DMS153 treated with DMSO at 0.1 percent for 48 hours (cell line): ENCODE measurements around the gene CAPN9.

Experiments used
- DNase-seq: peaks from one replicate; lab custom pipeline; 2025; ENCODE audit not compliant: unreplicated experiment; lab: John Stamatoyannopoulos, UW

CAPN9 gene

DNA sequence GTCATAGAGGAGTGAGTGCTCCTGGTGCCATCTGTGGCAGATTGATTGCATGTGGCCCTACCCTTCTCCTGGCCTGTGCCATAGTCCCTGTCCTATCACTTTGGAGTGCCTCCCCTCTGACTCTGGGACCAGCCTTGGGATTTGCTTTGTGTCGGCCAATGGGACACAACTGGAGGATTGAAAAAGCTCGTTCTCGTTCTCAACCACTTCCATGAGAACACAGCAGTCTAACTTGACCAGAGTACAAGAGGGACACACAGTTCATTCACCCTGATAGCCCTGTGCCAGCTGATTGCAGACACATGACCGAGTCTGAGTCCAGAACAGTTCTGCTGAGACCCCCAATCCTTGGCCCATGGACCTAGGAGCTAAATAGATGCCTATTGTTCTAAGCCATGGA, 73.4 kb downstream of the CAPN9 start:
- DNase-seq = no peak

DNA sequence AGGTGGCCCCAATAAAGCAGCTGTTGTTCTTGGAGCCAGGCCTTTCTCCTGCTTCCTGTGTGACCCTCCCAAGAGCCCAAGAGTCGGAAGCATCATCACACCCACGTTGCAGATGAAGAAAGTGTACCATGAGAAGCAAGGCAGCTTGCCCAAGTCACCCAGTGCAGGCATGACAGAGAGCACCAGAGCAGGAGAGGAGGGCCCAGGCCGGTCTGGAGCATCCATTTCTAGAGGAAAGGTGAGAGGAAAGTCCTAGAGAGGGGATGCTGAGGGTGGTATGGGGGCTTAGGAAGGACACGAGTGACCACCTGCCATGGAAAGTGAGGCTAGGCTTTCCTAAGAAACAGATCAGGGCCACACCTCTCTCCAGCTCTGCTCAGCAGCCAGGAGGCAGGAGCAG, 74.2 kb downstream of the CAPN9 start:
- no peak for DNase-seq

DNA sequence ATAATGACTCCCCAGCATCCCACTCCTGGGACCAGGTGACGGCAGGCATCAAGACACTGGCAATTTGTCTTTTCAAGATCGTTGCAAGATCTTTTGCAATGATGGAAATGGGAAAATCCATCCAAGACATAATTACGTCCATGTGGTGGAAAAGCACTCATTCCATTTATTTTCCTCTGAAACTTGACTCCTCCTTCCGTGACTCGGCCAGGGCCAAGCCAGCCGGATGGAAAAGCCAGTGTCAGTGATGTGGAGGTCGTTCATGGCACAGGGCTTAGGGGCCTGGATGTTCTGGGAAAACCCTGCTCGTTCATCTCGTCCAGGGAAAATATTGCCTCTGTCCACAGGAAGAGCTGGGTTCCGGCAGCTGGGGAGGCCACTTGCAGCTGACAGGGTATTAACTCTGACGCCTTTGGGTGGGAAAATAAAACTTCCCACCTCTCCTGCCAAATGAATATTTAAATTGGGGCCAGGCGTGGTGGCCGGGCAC, 74.9 kb downstream of the CAPN9 start:
- DNase-seq = no peak

DNA sequence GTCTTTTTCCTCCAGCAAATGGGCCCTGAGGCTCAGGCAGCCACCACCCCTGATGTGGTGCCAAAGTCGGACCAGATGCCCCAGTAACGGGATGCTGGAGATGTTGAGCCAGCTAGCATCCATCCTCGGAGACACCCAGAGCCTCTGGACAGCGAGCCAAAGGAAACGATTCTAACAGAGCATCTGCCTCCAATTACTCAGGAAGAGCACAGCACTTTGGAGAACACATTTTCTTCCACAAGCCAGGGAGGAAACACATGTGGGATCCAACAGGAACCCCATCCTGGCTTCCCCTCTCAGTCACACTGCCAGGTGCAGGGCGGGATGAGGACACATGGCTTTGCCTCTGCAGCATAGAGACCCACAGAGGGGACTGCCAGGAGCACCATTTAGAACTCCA, 76.2 kb downstream of the CAPN9 start:
- DNase-seq = no peak

GRCh38 chr1:230823931-230824381, 76.8 kb downstream of the CAPN9 start:
- DNase-seq = no peak

DNA sequence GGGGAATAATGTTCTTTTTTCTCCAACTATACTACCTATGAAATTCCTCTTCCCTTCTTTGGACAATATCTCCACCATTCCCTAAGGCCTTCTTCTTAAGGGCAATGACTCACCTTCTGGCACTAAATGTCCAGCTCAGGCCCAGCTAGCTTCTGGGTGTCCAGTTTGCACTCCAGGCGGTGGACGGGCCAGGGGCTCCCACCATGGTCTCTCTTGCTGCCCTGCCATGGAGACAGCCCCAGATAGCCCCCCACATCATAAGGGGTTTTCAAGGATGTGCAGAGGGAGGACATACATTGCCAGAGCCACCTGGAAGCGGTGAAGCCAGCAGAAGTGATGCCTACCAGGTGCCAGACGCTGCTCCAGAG, 77.3 kb downstream of the CAPN9 start:
- DNase-seq = no peak

GRCh38 chr1:230824919-230825721, 77.9 kb downstream of the CAPN9 start:
- DNase-seq = no peak

DNA sequence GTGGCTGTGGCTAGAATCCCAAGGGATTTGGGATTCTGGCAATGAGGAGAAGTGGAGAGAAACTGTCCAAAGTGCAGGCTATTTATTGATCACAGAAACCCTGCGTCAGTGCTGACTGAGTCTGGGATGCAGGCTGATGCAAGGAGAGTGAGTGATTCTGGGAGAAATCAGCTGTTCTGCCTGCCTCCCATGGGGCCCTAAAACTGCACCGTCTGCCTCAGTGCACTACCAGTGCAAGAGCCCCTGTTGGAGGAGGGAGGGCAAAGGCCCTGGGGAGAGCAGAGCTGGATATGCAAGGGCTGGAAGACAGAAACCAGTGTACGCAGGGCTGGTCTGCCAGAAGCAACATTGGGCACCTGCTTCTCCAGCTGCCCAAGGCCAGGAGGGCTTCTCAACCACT, 78.6 kb downstream of the CAPN9 start:
- DNase-seq = no peak

GRCh38 chr1:230826166-230826875, 79.1 kb downstream of the CAPN9 start:
- no peak for DNase-seq

DNA sequence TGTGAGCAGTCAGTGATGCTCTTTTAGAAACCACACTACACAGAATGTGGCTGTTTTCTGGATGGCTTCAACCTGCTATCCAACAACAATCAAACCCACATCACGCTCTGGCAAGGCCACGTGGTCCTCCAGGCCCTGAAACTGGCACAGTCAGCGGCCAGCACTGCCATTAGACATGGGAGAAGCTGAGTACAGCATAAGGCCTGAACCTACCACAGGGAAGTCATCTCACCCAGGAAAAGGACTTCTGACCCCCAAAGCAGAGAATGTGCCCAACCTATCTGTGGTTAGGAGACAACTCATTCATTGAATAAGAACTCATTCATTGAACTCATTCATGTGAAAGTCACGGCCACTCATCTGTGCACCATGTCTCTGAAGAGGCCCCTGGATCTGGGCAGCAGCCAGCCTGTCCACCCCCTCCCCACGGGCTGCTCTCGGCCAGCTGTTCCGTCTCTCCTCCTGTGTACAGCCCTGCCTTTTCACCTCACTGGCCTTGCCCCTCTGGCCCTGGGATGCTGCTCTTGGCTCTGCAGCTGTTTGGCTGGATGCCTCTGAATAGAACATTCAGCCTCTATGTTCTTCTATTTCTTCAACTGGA, 80.0 kb downstream of the CAPN9 start:
- DNase-seq = no peak

DNA sequence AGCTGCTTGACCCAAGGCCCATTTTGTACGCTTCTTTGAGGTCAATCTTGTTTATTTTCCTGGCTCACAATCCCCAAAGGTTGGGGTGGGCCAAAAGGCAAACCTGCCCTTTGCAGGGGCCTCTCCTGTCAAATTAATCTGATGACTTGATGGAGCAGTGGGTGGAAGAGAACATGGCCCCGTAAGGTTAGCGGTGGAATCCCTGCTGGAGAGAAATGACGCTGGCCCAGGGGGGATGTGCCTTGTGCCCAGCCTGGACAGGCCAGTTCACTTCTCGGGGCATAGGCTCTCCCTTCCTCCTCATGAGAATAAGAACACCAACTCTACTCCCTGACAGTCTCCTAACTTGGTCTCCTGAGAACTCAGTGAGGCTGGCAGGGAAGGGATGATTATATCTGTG, 80.6 kb downstream of the CAPN9 start:
- DNase-seq = no peak

DNA sequence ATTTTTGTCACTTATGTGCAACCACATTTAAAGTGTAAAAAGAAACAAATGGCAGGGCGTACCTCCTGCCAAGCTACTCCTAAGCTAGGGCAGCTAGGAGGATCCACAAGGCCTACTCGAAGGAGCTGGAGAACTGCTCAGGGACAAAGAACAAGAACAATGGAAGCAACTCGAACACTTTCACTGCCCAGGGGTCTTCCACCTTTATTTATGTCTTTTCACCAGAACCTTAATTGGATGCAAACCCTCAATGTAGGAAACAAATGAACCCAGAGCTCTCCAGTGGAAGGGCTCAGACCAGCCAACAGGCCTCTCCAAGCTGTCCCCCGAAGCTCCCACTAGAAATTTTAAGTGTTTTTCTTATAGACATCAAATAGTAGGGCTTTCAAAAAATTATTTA, 81.2 kb downstream of the CAPN9 start:
- DNase-seq = no peak

DNA sequence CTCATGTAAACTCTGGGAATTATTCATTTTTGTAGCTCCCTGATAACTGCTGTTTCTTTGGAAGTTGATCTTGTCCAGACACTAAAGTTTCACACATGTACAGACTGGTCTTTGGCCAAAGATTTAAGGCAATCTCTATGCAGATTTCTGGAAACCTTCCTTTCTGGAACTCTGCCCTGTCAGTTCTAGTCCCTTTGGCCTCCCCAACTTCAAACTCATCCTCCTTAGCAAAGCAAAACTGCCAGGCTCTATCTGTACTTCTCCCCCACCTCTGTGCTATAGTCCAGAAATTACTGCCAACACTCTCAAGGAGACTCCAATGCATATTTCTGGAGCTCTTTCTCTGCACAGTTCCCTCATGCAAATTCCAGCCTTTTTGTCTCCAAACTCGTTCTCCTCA, 84.6 kb downstream of the CAPN9 start:
- DNase-seq = no peak

DNA sequence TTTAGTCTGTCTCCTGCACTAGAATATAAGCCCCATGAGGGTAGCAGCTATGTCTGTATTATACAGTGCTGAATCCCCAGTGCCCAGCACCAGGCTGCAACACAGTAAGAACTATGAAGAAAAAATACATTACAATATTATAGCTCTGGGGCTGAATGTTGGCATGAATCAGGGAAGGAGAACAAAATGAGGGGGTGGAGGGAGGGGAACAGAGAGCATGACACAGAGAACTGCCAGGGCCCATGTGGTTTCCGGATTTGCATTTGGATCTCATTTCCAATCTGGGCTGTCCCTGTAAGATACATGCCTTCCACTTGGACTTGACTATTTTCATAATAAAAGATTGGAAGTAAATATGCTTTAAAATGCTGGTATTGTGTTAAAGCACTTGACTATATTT, 85.3 kb downstream of the CAPN9 start:
- no peak for DNase-seq

- no peak for DNase-seq
Measured at GRCh38 chr1:230833511-230833910, 86.3 kb downstream of the CAPN9 start.

DNA sequence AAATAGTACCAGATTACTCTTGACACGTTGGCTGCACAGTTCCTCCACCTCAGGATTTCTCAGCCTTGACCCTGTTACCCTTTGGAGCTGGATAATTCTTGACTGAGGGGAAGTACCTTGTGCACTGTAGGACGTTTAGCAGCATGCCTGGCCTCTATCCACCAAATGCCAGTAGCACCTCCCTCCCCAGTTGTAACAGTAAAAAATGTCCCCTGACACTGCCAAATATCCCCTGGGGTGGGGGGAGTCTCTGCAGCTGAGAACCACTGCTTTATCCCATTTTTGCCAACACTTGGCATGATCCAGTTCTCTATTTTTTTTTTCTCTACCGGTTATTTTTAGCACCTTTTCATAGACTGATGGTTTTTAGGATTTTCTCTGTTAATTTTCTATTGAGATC, 87.1 kb downstream of the CAPN9 start:
- no peak for DNase-seq

GRCh38 chr1:230836347-230836746, 89.2 kb downstream of the CAPN9 start:
- no peak for DNase-seq

DNA sequence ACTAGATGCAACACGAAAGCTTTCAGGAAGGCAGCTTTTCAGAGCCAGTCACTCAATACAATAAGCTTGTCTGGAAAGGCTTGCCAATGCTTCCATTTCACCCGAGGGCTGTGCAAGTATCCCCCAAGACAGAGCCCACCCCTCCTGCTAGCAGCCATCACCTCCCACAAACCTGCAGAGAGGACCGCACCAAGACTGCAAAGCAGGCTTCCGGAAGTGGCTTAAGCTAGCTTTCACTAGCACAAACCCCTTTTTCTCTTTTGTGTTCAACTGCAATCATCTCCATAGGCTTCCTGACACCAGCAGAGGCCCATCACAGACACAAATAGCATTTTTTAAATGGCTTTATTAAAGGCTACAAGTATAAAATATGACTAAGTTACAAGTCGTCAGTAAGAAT, 89.6 kb downstream of the CAPN9 start:
- no peak for DNase-seq

DNA sequence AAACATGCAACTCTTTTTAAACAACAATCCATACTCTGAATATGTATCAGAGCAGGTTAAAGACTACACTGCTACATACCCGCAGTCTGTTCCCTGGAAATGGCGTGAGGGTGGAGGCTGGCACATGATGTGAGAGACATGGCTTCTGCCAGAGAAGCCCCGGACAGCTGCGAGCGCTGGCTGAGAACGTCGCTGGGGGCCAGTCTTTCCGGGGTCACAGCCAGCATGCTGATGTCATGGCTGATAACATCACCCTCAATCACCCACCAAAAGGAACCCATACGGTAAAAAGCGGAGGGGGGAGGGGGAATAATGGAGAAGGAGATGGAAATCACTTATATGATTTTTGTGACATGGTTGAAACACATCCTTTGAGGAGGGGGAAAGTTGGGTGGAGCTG, 92.0 kb downstream of the CAPN9 start:
- no peak for DNase-seq

GRCh38 chr1:230842801-230843200, 95.6 kb downstream of the CAPN9 start:
- DNase-seq = no peak

DNA sequence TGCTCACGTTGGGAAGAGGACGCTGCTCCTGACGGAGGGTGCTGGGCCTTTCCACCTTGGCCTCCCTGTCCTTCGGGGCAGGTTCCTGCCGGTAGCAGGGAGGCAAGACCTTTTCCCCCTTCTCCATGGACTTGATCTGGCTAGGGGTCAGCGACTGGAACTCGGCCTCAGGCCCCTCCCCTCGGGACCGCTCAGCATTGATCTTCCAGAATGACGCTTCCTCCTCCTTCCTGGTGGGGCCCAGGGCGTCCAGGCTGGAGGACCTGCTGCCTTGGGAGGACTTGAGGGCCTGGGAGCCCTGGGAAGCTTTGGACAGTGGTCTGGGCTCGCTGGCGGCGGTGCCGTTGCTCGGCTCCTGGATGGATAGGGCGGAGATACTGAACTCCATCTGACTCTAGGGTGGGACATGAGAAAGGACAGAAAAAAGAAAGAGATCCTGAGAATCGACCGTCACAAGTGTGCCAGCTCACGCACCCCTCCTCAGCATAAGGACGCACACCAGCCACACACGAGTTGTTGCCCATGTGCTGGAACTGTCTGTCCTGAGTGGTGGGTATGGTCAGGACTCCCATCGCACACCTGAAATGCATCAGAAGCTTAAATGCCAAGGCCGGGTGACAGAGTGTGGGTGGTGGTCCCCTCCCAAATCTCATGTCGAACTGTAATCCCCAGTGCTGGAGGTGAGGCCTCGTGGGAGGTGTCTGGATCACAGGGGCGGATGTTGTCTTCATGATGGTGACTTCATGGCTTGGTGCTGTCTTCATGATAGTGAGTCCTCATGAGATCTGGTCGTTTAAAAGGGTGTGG, 96.5 kb downstream of the CAPN9 start:
- DNase-seq = no peak
